NOMO-1 treated with DMSO at 0.1 percent for 48 hours (cell line): ENCODE measurements around the gene SH2B2.

Experiments
- DNase-seq: peaks from one replicate; lab custom pipeline; 2025; ENCODE audit not compliant: unreplicated experiment; lab: John Stamatoyannopoulos, UW

SH2B2 gene

DNA sequence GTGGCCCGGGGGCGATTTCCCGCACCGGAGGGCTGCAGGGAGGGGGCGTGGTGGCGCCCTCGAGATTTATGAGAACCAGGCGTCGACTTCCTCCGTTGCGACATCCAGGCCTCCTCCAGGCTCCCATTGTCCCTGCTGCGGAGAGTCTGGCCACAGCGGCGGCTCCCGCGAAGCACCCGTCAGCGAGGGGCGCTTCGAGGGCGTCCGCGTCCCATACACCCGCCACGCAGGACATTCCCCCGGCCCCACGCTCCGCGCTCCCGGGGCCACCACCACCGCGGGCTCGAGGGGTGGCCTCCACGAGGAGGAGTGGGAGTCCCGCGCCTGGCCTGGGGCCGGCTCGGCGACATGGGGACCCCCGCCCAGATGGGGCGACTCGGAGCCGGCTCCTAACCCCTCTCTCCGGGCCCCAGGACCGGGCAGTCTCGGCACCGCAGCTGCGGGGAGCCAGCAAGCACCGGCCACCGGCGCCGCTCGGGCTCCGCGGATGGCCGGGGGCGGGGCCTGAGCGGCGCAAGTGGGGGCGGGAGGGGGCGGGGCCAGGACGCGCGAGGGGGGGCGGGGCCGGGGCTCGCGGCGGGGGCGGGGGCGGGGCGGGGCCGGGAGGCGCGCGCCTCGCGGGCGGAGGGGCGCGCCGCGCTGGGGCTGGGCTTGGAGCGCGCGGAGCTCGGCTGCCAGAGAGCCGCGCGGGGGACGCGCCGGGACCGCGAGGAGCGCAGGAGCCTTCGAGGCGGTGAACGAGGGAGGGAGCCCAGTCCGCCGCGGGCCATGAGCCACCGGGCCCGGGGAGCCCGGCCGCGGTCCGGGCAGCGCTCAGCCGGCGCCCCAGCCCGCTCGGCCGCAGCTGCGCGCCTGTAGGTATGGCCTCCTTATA lies at the start of gene SH2B2:
Gene SH2B2, plus strand, starts transcription at position 632 of the 874 bp plus-strand sequence. CDS start 13,683 bp downstream, outside the sequence.
- DNase-seq: peak; percentile 91

DNA sequence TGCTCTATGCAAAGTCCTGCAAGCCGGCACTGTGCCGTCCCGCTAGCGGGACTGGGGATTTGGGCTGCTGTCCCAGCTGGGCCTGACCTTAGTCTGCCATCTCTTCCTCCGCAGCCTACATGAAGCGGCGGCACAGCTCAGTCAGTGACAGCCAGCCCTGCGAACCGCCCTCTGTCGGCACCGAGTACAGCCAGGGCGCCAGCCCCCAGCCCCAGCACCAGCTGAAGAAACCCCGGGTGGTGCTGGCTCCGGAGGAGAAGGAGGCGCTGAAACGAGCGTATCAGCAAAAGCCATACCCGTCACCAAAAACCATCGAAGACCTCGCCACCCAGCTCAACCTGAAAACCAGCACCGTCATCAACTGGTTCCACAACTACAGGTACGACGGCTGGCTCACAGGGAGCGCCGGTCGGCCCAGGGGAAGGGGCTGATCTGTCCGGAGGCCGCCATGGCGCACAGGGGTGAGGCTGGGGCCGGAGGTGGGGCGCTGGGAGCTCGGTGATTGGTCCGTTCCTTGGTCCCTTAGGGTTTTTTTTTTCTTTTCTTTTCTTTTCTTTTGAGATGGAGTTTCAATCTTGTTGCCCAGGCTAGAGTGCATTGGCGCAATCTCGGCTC lies 47.4 kb upstream of the SH2B2 start:
- DNase-seq: no peak

DNA sequence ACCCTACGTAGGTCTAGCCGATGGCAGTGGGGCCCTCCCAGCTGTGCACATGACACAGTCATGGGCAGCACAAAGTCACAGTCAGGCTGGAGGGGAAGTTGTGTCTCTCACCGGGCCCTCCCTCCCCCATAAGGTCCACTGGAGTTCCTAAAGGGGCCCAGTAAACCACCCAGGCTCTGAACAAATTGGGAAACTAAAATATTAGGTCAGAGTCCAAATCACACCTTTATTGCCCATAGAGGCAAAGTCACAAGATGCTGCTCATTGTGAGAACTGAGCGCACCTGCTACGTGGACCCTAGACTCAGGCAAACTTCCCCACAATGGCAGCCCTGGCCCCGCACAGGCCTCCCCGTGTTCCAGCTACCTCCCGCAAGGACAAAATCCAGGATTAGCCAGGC lies 45.2 kb upstream of the SH2B2 start:
- DNase-seq: no peak

DNA sequence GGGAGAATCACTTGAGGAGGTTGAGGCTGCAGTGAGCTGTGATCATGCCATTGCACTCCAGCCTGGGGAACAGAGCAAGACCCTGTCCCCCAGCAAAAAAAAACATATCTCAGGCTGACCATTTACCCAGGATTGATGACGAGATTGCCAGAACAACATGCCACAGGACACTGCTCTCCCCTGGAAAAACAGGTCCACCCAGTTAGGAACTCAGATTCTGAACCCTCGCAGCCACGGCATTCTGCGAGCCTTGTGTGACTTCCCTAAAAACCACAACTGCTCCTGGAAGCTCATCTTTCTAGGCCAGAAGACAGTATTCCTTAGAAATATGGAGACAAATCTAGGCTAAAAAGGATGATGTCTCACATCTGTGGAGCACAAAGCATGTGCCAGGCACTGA lies 42.1 kb upstream of the SH2B2 start:
- no peak for DNase-seq

DNA sequence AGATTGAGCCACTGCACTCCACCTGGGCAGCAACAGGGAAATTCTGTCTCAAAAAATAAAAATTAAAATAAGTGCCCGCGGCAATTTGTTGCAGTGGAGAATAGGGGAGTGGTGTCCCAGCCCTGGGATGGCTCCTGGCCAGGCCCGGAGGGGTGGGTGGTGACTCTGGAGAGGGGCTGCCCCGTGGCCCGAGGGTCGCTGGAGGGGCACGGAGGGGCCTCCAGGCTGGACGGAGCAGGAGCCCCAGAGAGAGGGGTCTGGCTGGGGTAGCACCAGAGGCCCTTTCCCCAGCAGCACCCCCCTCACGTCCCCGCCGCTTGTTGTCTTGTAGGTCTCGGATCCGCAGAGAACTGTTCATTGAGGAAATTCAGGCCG lies 38.6 kb upstream of the SH2B2 start:
- DNase-seq: no peak

DNA sequence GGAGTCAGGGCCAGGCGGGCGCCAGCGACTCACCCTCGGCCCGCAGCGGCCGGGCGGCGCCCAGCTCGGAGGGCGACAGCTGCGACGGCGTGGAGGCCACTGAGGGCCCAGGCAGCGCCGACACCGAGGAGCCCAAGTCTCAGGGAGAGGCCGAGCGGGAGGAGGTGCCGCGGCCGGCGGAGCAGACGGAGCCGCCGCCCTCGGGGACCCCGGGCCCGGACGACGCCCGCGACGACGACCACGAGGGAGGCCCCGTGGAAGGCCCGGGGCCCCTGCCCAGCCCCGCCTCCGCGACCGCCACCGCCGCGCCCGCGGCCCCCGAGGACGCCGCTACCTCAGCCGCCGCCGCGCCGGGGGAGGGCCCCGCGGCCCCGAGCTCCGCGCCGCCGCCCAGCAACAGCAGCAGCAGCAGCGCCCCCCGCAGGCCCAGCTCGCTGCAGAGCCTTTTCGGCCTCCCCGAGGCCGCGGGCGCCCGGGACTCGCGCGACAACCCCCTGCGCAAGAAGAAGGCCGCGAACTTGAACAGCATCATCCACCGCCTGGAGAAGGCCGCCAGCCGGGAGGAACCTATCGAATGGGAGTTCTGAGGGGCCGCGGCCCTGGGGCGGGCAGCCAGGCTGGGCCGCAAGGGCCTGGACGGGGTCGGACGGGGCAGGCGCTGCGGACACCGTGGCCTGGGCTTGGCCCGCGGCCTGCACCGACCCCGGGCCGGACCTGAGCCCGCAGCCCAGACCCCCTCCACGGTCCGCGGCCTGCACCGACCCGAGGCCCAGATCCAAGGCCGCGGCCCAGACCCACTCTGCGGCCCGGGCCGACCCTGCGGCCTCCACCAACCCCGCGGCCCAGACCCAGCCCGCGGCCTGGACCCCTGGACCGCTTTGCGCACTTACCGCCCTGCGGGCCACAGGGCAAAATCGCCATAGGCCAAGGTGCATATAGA lies 37.9 kb upstream of the SH2B2 start:
- DNase-seq: no peak

DNA sequence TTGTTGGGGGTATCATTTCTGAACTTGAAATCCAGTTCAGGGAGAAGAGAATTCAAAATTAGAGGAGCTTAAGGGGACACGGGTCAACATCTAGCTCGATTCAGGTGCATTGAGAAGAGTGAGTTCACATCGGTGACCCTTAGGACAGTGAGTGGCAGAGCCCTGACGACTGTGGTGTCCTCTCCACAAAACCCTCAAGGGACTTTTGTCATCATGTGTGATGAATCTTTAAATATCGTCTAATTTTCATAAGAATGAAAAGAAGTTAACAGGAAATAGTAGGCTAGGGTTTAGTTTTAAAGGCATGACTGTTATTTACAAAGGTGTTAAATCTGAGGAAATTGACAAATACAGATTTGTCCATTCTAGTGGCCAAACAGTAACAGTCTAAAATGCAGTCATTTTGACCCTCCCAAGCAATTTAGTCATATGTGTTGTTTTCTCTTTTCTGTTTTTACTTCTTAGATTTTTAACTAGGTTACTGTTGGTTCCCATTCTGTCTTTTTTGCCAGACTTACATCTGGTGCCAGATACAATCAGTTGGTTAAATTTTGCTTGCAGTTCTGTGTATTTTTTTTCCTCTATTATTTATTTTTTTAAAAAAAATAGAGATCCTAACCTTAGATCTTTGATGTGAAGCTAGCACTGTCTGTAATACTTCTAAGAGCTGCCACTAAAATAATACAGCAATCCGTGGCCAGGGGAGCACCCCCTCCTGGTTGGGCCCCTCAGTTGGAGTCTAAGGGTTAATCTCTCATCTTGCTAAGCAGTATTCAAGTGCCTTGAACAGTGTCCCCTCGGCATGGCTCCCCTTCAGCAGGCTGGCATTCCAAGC lies 34.9 kb upstream of the SH2B2 start:
- DNase-seq: no peak

DNA sequence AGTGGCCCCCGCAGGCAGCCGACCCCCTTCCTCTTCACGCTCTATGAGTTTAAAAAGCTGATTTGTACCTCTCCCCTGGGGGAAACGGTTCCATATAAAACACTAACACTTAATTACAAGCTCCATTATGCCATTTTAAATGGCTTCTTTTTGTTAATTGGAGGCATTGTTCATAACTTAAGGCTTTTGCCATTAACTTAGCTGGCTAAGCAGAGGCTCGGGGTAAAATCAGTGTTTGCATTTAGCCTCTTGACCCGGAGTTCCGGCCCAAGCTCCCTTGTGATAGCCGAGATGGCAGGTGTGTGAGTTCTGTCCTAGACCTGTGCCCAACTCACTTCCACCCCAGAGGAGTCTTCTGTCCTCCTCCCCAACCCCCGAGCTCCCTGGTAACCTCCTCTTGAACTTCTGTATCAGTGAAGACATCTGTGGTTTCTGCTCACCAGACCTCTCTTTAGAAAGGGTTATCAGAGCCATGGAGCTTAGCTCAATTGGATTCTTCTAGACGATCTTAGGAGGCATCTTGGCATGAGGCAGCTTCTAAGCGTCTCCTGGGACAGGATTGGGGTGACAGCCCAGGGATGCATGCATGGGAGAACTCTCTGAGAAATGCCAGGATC lies 34.2 kb upstream of the SH2B2 start:
- no peak for DNase-seq

DNA sequence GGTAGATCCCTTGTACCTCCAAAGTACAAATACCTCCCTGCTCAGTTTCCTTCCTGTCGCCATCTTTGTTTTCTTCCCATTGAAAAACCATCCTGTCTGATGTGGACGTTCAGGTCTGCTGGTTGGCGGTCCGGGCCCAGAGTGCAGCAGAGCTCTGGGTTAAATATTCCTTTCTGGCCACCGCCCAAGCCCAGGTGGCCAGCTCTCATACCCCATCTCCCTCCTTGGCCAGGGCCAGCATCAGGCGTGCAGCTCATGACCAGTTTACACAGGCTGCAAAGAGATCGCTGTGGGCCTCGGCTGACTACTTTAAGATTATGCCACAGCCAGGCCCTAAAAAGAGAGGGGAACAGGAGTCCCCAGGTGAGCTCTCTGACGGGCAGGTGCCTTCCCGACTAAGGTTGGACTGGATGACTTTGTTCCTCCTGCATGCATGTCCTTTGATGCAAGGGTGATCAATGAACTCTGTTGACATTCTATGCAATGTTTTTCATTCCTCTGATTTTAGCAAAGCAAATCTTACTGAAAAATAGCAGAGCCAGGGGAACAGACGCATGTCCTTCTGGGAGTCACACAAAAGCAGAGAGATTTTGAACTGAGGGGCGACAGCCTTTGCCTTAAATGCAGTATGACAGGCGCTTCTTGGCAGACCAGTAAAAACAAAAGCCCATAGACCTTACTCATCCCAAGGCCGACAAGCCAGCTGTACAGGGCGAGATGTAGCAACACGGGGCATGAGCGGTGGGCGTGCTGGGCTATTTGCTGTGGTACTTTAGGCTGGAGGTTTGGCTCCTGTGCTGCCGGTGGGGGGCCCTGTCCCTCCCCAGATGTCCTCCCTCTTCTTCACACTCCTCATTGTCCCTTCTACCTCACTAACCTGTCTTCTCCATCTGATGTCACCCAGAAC lies 33.3 kb upstream of the SH2B2 start:
- no peak for DNase-seq

DNA sequence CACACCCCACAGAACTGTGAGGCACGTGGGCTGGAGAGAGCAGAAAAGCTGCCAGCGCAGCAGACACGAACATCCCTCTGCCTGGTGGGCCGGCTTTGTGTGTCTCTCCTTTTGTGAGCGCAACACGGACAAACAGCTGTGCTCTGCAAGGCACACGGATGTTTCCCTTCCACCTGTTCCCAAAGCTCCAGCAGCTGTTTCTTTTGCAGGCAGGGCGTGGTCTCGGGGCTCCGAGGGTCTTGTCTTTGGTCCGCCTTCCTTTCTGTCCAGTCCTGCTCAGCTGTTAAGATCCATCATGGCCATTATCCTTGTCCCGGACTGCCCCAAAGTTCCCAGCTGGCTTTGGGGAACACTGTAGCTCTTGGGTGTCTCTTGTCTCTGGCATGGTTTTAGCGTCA lies 32.7 kb upstream of the SH2B2 start:
- no peak for DNase-seq

DNA sequence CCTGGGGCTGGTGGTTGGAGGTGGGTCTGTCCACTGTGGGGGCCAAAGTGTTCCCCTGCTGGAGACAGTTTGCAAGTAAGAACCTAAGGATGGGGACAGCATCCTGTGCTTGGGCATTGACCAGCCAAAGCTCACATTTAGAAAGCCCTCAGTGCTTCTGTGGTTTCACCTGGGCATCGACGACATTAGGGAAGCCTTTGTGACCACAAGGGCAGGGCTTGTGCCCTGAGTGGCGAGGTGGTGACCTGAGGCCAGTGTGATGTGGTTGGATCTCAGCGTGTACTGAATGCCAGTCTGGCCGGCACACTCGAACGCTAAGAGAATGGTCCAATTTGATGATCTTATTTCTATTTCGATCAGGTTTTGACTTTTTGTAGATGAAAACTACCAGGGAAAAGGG lies 32.1 kb upstream of the SH2B2 start:
- no peak for DNase-seq

DNA sequence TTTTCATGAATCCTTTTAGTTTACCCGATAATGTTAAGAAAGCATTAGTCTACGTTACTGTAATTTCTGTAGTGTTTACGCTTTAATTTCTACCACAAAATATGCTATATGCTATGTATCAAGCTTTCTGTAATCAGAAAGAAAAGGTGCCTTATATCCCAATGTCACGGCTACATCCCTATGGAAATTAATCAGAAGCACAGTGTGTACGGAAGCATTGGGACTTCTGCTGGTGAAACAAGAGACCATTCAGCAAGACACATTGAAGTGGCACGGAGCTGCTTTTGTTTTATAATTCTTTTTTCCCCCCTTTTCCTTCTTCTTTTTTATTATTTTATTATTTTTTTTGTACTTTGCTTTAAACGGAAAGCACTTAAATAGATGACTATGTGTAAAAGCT lies 31.2 kb upstream of the SH2B2 start:
- DNase-seq: no peak

DNA sequence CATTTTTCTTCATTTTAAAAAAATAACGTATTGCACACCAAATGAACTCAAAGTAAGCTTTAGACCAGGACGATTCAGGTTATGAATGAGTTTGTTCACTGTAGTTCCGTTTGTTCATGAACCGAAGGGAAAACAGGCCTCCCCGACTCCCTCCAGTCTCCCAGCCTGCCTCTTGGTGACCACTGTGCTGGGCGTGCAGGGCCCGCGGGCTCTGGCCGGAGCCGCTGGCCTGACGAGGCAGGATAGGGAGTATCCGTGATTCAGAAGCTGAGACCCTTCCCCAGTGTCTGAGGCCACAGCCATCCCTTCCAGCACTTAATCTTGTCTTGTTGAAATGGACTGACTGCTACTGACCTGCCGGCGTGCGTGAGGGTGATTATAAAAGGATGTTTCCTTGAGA lies 30.8 kb upstream of the SH2B2 start:
- DNase-seq: no peak

DNA sequence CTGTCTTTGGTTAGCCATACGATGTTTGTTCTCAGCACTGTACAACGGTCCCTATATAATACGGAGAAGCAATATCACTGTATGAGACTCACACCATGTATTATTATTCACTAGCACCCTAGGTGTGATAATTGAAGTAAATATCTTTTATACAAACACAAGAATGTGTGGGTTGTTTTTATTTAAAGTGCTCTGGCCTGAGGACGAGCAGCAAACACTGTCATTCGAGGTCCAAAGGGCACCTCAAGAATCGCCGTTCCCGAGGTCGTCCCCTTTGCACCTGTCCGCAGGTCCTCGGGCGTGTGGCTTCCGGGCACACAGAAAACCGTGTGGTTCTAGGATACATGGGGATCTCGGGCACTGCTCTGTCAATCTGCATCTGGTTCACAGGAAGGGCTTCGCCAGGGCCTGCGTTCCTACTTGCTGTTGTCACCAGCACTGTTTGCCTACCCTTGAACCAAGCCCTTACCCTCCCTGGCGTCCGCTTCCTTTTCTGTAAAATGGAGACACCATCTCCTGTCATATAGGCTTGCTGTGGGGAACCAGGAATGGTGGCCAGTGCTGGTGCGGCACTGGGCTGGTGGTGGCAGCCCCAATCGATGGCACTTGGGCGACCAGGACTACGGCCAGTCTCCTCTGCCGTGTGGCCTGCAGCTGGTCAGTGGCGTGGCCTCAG lies 28.5 kb upstream of the SH2B2 start:
- no peak for DNase-seq

DNA sequence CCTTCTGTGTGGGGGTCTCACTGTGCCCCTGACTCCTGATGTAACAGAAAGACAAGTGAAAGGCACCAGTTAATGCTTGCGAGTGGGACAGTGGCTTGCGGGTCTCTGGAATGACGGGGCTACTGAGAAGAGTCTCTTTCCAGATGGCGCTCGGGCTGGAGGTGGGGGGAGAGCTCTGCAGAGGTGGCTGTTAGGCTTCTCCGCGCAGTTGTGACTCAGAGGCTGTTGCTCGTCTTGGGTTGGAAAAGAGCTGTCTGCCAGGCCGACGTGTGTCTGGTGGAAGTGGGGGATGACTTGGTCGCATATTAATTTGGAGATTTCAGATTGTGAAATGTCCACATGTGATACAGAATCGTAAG lies 27.9 kb upstream of the SH2B2 start:
- no peak for DNase-seq

DNA sequence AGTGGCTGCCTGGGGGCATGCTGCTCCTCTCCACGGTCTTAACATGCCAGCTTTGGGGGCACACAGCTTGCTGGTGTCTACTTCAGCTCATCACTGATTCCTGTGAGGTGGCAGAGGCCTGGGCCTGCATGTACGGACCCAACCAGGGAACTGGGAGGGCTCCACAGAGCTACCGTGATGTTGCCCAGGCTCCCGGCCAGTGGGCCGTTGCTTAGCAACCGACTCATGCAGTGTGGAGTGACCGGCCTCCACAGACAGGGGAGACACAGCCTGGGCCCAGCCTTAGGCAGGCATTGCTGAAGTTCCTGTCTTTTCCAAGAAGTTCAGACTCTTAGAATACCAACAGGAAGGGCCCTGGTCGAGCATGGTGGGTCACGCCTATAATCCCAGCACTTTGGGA lies 25.8 kb upstream of the SH2B2 start:
- DNase-seq: no peak

DNA sequence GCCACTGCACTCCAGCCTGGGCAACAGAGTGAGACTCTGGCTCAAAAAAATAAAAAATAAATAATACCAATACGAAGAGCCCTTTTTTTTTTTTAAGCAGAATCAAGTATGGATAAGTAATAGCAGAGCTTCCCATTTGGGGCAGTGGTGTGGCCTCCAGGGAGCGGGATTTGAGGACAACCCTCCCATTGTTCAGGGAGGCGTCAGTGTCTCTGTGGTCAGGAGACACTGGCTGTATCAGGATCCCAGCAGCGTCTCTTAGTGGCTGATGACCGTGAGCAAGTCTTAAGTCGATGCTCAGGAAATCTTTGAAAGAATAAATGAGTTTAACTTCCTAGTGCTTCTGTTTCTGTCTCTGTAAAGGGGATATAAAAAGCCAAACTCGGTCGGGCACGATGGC lies 25.2 kb upstream of the SH2B2 start:
- DNase-seq: no peak

DNA sequence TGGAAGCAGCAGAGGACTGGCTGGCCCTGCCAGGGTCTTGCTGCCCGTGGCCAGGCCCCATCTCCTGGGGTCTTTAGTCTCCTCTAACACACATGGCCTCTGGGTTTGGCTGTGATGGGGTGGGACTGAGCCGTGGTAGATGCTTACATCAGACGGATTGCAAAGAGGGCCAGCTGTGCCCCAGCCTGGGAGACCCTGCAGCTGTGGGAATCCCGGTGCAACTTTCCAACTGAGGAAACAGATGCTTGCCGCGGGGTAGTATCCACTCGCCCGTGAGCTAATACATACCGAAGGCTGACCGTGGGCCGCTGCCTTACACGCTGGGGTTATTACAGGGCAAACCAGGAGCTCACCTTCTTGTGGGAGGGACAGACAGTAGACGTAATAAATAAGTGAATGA lies 24.1 kb upstream of the SH2B2 start:
- no peak for DNase-seq

DNA sequence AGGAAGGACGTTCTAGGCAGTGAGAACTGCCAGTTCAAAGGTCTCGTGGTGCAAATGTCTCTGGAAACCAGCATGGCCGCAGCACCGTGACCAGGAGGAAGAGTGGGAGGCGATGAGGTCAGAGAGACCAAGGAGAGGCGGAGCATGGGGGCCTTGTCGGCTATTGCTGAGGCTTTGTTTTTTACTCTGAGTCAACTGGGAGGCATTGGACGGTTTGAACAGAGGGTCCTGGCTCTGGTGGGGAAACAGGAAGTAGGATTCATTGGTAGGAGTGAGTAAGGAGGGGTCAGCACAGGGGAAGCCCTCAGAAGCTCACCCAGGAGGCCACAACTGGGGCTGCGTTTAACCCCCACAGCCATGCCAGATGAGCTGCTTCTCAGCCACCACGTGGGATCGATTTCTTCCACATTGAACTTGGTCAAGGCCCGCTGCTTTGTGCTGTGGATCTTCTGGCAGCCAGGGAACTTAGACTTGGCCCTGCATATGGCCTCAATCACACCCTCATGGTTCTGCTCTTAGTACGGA lies 22.2 kb upstream of the SH2B2 start:
- DNase-seq: no peak
